NCI-H1694 (cell line): Measurements from ENCODE around the gene KRT7.
"Not testable (repeated sequence)": the region's sequence is repeated elsewhere in the genome, so short reads cannot be mapped to it uniquely, and the experiment has no call there.

ENCODE experiments used
- DNase-seq: peaks from one replicate; lab custom pipeline; 2025; lab: John Stamatoyannopoulos, UW

The KRT7 gene

GRCh38 chr12:52255926-52256583, 23.0 kb downstream of the KRT7 start:
- no peak for DNase-seq

- no peak for DNase-seq
Observed at GRCh38 chr12:52256584-52256935, 23.5 kb downstream of the KRT7 start.

DNA sequence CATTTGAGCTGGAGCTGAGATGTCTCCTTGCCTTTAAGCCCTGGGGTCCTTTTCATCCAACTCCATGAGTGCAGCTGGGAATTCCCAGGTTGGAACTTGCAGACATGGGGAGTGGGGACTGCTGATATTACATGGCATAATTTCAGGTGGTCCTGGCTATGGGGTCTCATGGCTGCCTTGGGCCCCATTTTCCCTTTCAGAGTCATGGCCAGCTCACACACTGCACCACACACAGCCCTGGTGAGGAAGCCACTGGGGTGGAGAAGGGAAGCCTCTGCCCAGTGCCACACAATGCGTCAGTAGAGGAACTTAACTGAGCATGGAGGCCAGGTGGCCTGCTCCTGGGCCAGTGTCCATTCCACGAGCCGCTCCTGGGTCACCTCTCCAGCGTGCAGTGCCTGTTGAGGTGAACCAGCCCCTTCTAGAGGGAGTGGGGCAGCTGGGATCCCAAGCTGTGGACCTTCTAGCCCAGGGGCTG, 24.1 kb downstream of the KRT7 start:
- no peak for DNase-seq

DNA sequence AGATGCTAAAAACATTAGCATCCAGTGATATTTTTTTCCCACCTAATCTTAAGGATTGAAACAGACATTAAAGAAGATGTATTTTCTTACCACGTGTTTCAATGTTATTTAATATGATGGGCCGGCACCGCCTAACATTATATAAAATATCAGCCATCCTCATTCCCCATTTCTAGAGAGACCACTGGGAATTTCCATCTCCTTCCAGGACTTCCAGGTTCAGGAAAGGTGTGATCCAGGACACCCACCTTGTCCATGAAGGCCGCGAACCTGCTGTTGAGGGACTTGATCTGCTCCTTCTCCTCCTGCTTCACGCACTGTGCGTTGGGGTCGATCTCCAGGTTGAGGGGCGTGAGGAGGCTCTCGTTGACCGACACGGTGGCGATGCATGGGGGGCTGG, 24.9 kb downstream of the KRT7 start:
- DNase-seq, result not testable (repeated sequence)

- no peak for DNase-seq
Observed at GRCh38 chr12:52258335-52258901, 25.4 kb downstream of the KRT7 start.

GRCh38 chr12:52259657-52260243, 26.7 kb downstream of the KRT7 start:
- DNase-seq, result no peak

DNA sequence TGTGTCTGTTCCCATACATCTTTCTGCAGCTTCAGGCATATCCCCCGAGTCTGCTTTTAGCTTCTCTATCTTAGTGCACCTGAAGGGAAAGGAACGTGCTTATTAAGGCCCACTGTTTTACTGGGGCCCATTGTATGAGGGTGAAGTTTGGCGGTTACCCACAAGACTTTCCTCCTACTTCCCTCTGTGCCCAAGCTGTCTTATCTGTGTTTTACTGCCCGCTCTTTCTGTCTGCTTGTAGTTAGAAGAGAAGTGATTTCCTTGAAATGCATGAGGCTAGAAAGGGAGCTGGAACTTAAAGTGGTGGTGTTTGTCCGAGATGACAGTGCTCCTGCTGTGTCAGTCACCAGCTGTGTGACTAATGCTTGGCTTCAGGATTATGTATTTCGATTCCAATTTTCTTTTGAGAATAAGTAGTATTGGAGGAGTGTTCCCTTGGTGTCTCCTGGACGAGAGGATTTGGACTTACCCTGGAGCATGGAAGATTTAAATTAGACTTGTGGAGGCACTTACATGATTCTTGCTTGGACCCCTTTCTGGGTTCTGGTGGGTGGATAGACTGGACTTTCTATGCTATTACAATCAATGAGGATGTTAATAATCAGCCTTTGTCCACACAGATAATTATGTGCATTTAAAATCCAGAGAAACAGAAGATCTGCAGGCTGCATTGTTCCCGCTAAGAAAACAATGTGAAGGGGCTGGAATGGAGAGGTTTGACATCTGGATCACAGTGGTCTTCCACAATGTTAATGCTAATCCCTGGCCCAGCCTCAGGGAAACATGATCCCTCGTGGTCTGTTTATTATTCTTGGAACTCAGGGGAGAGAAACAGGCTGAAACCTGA, 27.5 kb downstream of the KRT7 start:
- no peak for DNase-seq

DNA sequence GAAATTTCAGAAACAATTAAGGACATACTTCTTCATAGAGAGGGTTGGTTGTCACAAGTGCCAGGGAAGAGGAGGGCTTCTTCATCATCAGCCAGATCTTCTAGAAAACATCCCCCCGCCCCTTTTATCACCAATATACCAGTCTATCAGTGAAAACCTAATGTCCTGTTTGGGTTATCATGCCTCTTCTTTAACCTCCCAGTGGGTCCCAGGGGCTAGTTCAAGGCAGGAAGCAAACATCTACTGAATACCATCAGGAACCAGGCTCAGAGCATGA, 28.1 kb downstream of the KRT7 start:
- DNase-seq, result no peak

GRCh38 chr12:52262286-52262685, 29.2 kb downstream of the KRT7 start:
- DNase-seq, result no peak

- DNase-seq, result no peak
Observed at GRCh38 chr12:52263761-52264434, 30.9 kb downstream of the KRT7 start.

GRCh38 chr12:52264435-52264825, 31.4 kb downstream of the KRT7 start:
- DNase-seq, result no peak

DNA sequence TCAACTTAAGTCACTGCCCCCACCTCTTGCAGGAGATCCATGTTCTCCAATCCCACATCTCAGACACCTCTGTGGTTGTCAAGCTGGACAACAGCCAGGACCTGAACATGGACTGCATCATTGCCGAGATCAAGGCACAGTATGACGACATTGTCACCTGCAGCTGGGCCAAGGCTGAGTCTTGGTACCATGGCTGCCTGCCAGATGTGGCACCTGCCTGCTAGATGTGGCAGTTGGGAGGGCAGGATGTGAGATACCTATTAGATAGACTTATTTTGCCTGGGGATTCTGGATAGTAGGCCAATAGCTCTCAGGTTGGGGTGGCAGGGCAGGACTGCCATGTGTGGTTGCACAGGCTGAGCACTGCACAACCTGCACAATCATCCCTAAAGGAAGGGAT, 33.5 kb downstream of the KRT7 start:
- no peak for DNase-seq

- no peak for DNase-seq
Observed at GRCh38 chr12:52267266-52267665, 34.2 kb downstream of the KRT7 start.

- no peak for DNase-seq
Observed at GRCh38 chr12:52267699-52268098, 34.7 kb downstream of the KRT7 start.

- DNase-seq, result no peak
Observed at GRCh38 chr12:52268212-52268611, 35.2 kb downstream of the KRT7 start.

GRCh38 chr12:52270541-52271070, 37.6 kb downstream of the KRT7 start:
- no peak for DNase-seq

- no peak for DNase-seq
Observed at GRCh38 chr12:52271158-52271557, 38.1 kb downstream of the KRT7 start.

- DNase-seq, result no peak
Observed at GRCh38 chr12:52274521-52275120, 41.6 kb downstream of the KRT7 start, which contains the start of gene KRT86. Gene KRT86 (plus strand): TSS chr12:52274645. CDS start chr12:52301917, 27,272 bp downstream.

DNA sequence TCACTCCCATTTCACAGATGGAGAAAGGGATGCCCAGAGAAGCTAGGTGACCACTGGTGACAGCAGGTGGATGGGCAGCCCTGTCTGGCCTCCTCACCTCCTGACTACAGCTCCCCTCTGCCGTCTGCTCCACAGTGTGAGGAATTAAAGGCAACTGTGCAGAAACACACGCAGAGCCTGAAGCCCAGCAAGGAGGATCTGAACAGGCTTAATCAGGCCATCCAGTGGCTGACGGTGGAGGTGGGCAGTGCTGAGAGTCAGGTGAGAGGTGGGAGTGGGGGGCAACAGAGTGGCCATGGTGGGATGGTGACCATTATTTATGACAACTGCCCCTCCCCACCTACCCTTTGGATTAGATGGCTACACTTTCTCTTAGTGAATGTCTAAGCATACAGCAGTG, 42.6 kb downstream of the KRT7 start:
- DNase-seq, result no peak

- DNase-seq, result no peak
Observed at GRCh38 chr12:52277486-52278245, 44.6 kb downstream of the KRT7 start.
